T-helper 2 cell treated with Interferon-gamma antibody and Interleukin-4, amounts not matched to agents 5 μg/mL and 100 μg/mL, for 36 hours (primary cell): ENCODE results near the gene PLA2G4D.

Experiments
- DNase-seq: peaks from one replicate; pipeline ENCODE4 v3.0.0; 2021; ENCODE audit warnings: low spot score
- H3K27ac Mint-ChIP-seq: one replicate; pipeline ENCODE4 v1.8.0; 2021; ENCODE audit warnings: mild to moderate bottlenecking, mixed read lengths
- H3K27me3 Mint-ChIP-seq: one replicate; pipeline ENCODE4 v1.8.0; 2021; ENCODE audit warnings: low read depth, mixed read lengths
- H3K36me3 Mint-ChIP-seq: one replicate; pipeline ENCODE4 v1.8.0; 2021; ENCODE audit warnings: low read depth, mixed read lengths
- H3K4me1 Mint-ChIP-seq: one replicate; pipeline ENCODE4 v1.8.0; 2021; ENCODE audit warnings: low read depth, mixed read lengths
- H3K4me3 Mint-ChIP-seq: one replicate; pipeline ENCODE4 v1.8.0; 2022; ENCODE audit warnings: mild to moderate bottlenecking, moderate library complexity, mixed read lengths
- H3K9me3 Mint-ChIP-seq: one replicate; pipeline ENCODE4 v1.8.0; 2021; ENCODE audit warnings: mixed read lengths

The PLA2G4D gene

GRCh38 chr15:42082141-42082540, 12.2 kb downstream of the PLA2G4D start:
- H3K27me3 Mint-ChIP-seq = peaks cover 6% of the 10 kb centered on the region
- no peaks in the 10 kb centered on the region for H3K4me1 Mint-ChIP-seq
- no peak overlapping the region for H3K27ac Mint-ChIP-seq
- no peaks in the 10 kb centered on the region for H3K9me3 Mint-ChIP-seq
- no peaks in the 10 kb centered on the region for H3K36me3 Mint-ChIP-seq
- DNase-seq = no peak
- no peak overlapping the region for H3K4me3 Mint-ChIP-seq

GRCh38 chr15:42080919-42081830, 13.2 kb downstream of the PLA2G4D start:
- DNase-seq = no peak
- Mint-ChIP-seq H3K4me1 (no peaks in the 10 kb centered on the region), H3K27ac (no peak overlapping the region), H3K4me3 (no peak overlapping the region), H3K9me3 (no peaks in the 10 kb centered on the region), H3K27me3 (peaks cover 14% of the 10 kb centered on the region), H3K36me3 (no peaks in the 10 kb centered on the region)

DNA sequence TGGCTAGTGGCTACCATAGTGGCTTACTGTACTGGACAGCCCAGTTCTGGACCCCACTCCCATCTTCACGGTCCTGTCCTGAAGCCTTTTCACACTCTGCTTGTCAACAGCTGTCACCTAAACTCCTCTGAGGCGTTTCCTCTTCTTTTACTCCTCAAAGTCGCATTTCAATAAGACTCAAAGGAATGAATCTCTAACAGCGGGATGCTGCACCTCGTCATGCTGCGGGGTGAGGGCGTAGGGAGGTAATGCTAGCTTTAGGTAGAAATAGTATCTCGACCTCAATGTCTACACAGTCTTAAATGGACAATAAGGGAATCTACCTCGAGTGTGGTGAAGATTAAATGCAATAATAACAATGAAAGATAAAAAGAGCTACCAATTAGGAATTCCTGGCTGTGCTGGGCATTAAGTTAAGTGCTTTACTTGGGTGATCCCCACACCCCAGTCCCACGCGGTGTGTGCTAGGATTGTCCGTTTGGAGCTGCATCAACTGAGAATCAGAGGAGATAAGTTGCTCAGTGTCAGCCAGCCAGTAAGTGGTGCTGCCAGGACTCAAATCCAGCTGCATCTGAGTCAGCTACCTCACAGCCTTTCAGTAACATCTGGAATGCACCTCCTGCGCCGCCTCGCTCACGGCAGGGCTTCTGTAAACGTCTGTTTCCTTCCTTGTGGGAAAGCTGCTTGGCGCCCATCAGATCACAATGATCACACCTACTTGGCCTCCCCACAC, 14.0 kb downstream of the PLA2G4D start:
- no peak for DNase-seq
- Mint-ChIP-seq H3K4me1 (no peaks in the 10 kb centered on the region), H3K4me3 (no peak overlapping the region), H3K27ac (no peak overlapping the region), H3K36me3 (no peaks in the 10 kb centered on the region), H3K27me3 (peaks cover 14% of the 10 kb centered on the region), H3K9me3 (no peaks in the 10 kb centered on the region)

- Mint-ChIP-seq H3K9me3 (no peaks in the 10 kb centered on the region), H3K27me3 (peaks cover 14% of the 10 kb centered on the region), H3K27ac (no peak overlapping the region), H3K4me1 (no peaks in the 10 kb centered on the region), H3K4me3 (no peak overlapping the region), H3K36me3 (no peaks in the 10 kb centered on the region)
- DNase-seq = no peak
Observed at GRCh38 chr15:42079401-42079908, 14.9 kb downstream of the PLA2G4D start.

DNA sequence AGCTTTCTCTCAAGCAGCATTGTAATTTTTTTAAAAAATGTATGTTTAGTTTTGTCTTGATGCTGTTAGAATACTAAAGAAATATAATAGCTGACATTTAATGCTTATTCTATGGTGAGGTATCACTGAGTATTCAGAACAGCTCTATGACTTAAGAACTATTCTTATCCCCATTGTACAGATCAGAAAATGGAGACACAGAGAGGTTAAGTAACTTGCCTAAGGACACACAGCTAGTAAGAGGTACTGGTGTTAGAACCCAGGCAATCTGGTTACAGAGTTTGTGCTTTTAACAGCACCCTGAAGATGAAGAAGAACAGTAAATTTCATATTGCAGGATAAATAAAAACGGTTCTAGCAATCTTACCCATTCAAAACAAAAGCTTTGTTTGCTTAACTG, 15.5 kb downstream of the PLA2G4D start:
- Mint-ChIP-seq H3K4me1 (no peaks in the 10 kb centered on the region), H3K27ac (no peak overlapping the region), H3K36me3 (no peaks in the 10 kb centered on the region), H3K9me3 (no peaks in the 10 kb centered on the region), H3K27me3 (peaks cover 14% of the 10 kb centered on the region), H3K4me3 (no peak overlapping the region)
- no peak for DNase-seq

DNA sequence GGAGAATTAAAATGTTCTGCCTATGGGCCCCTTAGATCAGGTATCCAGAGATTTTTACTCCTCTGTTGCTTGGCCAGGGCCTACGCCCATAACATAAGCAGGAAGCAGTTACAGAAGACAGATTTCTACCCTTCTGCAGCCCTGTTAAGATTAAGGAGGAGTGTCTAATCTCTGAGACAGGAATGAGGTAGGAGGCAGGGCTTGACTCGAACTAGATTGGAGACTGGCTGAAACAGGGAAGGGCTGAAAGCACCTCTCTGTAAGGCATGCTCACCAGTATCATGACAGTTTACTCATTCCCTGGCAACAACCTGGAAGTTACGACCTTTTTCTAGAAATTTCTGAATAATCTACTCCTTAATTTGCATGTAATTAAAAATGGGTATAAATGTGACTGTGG, 16.7 kb downstream of the PLA2G4D start:
- no peaks in the 10 kb centered on the region for H3K36me3 Mint-ChIP-seq
- no peak overlapping the region for H3K4me3 Mint-ChIP-seq
- no peak for DNase-seq
- peaks cover 14% of the 10 kb centered on the region for H3K27me3 Mint-ChIP-seq
- no peaks in the 10 kb centered on the region for H3K9me3 Mint-ChIP-seq
- H3K27ac Mint-ChIP-seq = no peak overlapping the region
- no peaks in the 10 kb centered on the region for H3K4me1 Mint-ChIP-seq

GRCh38 chr15:42073418-42073817, 20.9 kb downstream of the PLA2G4D start:
- DNase-seq = no peak
- Mint-ChIP-seq H3K36me3 (no peaks in the 10 kb centered on the region), H3K4me3 (no peak overlapping the region), H3K4me1 (no peaks in the 10 kb centered on the region), H3K27ac (no peak overlapping the region), H3K9me3 (no peaks in the 10 kb centered on the region), H3K27me3 (peaks cover 10% of the 10 kb centered on the region)

DNA sequence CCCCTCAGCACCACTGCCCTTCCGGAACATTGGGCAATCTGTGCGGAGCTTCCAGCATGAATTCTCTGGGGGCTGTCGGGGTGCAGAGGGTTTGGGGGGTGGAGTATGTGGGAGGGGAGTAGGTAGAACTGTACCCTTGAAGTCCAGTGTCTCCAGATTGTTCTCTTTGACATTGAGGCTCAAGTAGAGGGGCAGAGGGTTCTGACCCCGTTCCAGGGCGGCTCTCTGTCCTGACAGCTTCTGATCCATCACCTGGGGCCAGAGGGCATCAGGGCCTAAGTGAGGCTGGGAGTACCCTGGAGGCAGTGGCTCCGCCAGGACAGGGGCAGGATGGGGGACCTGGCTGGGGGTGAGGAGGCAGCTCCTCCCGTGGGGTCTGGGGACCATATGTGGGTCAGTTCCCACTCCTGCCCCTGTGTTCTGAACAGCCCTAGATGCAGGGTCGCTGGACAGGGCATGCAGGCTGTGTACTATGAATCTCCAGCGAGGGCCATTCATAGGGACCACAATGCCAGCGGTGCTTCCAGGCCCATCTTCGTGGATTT, 22.1 kb downstream of the PLA2G4D start:
- no peaks in the 10 kb centered on the region for H3K36me3 Mint-ChIP-seq

DNA sequence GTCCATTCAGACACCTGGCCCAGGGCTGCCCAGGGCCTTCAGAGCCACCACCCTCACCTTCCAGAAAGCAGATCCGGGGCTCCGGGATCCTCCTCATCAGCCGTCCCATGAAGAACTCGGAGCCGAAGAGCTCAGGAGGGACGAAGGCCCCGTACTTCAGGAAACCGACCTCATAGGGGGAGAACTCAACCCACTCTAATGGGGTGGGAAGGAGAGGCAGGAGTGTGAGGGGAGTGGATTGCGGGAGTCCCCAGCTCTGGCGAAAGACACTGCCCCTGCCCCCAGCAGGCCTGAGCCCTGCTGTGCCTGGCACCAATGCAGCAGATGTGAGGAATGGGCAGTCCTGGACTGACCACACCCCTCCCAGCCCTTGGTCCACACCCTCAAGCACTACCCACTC, 22.6 kb downstream of the PLA2G4D start:
- no peaks in the 10 kb centered on the region for H3K4me1 Mint-ChIP-seq
- H3K27me3 Mint-ChIP-seq = peaks cover 8% of the 10 kb centered on the region
- no peaks in the 10 kb centered on the region for H3K9me3 Mint-ChIP-seq
- no peak for DNase-seq
- H3K27ac Mint-ChIP-seq = no peak overlapping the region
- no peaks in the 10 kb centered on the region for H3K36me3 Mint-ChIP-seq
- no peak overlapping the region for H3K4me3 Mint-ChIP-seq

More for the DNA sequence above, 22.1 kb downstream of the PLA2G4D start:
- Mint-ChIP-seq H3K4me3 (no peak overlapping the region), H3K27ac (no peak overlapping the region), H3K27me3 (peaks cover 11% of the 10 kb centered on the region), H3K4me1 (no peaks in the 10 kb centered on the region), H3K9me3 (no peaks in the 10 kb centered on the region)
- no peak for DNase-seq

DNA sequence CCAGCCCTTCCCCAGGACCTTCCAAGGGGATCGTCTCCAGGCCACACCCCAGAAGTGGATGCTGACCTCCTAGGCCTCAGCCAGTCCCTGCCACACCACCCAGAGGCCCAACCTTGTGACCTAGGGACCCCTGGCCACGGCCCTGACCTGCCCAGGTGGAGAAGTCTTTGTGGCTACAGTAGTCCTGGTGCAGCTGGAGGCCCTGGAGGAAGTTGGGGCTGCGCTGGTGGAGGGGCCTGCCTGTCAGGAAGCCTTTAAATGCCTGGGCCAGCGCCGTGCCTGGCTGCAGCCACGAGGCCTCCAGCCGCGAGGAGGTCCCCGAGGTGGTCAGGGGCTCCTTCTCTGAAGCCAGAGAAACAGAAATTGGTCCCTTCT, 23.4 kb downstream of the PLA2G4D start:
- Mint-ChIP-seq H3K4me3 (no peak overlapping the region), H3K27ac (no peak overlapping the region), H3K27me3 (peaks cover 8% of the 10 kb centered on the region), H3K4me1 (peaks cover 2% of the 10 kb centered on the region), H3K36me3 (no peaks in the 10 kb centered on the region), H3K9me3 (no peaks in the 10 kb centered on the region)
- no peak for DNase-seq

- no peaks in the 10 kb centered on the region for H3K9me3 Mint-ChIP-seq
Observed at GRCh38 chr15:42070279-42070975, 23.9 kb downstream of the PLA2G4D start.

DNA sequence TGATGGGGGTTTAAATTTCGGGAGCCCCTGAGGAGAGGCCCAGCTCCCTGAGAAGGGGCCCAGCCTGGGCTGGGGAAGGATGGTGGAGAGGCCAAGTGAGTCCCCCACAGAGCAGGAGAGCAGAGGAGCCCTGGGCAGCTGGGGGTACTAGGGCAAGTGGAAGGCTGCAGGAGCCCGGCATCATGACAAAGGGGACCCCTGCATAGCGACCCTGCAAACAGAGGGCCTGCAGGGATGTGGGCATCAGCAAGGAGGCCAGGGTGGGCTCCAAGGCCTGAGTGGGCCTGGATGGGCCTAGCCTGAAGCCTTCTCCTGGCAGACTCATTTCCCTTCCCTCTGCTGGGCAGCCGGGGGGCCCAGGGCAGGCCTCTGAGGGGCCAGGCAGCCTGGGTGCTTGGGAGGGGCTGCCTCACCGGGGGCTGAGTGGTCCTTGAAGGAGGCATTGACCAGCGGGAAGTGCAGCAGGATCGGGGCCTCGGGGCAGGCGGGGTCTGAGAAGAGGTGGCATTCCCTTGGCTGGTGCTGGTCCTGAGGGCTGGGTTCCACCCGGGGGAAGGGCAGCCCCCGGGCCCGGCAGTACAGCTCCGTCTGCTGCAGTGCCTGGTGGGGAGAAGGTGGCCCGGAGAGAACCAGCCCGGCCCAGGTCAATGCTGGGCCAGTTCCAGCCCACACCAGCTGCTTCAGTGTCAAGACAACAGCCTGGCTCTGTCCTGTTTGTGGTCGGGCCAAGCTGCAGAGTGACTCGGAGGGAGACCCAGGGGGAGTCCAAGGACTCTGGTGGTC, 24.7 kb downstream of the PLA2G4D start:
- H3K27me3 Mint-ChIP-seq = peaks cover 9% of the 10 kb centered on the region
- peaks cover 2% of the 10 kb centered on the region for H3K4me1 Mint-ChIP-seq
- H3K27ac Mint-ChIP-seq = no peak overlapping the region
- no peak overlapping the region for H3K4me3 Mint-ChIP-seq
- DNase-seq = no peak
- no peaks in the 10 kb centered on the region for H3K9me3 Mint-ChIP-seq
- no peaks in the 10 kb centered on the region for H3K36me3 Mint-ChIP-seq

More at GRCh38 chr15:42070279-42070975, 23.9 kb downstream of the PLA2G4D start:
- DNase-seq = no peak
- no peak overlapping the region for H3K4me3 Mint-ChIP-seq
- H3K27me3 Mint-ChIP-seq = peaks cover 8% of the 10 kb centered on the region
- H3K4me1 Mint-ChIP-seq = peaks cover 2% of the 10 kb centered on the region
- H3K36me3 Mint-ChIP-seq = no peaks in the 10 kb centered on the region
- no peak overlapping the region for H3K27ac Mint-ChIP-seq

DNA sequence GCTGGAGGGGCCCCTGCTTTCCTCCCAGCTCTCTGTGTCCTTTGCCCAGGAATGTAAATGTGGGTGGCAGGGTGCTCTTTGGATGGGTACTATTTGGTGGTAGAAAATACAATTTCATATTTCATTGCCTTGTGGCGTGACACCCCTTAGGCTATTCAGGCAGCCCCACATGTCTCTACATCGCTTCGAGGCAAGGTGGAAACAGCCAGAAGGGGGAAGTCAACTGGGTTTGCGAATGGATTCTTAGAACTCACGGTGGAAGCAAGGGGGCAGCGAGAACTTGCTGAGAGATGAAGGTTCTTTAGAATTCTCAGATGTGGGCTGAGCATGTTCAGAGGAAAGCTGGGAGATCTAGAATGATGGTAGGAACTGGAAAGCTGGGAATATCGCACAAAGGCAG, 25.3 kb downstream of the PLA2G4D start:
- H3K27ac Mint-ChIP-seq = no peak overlapping the region
- H3K9me3 Mint-ChIP-seq = no peaks in the 10 kb centered on the region

More for the DNA sequence above, 25.3 kb downstream of the PLA2G4D start:
- Mint-ChIP-seq H3K36me3 (no peaks in the 10 kb centered on the region), H3K4me1 (peaks cover 2% of the 10 kb centered on the region), H3K27me3 (peaks cover 11% of the 10 kb centered on the region), H3K4me3 (no peak overlapping the region)
- no peak for DNase-seq
